ENCODE results near the gene ALPI. TPM values are rescaled to one million over a fixed set of nuclear protein-coding genes. Genes with fewer than 3 reads are reported as not detected.
"Not testable (repeated sequence)": the region's sequence is repeated elsewhere in the genome, so short reads cannot be mapped to it uniquely, and the experiment has no call there.

The ALPI gene
- total RNA-seq, 4 donors from 2014 or later = 0.17 TPM; not detected in 3

DNA sequence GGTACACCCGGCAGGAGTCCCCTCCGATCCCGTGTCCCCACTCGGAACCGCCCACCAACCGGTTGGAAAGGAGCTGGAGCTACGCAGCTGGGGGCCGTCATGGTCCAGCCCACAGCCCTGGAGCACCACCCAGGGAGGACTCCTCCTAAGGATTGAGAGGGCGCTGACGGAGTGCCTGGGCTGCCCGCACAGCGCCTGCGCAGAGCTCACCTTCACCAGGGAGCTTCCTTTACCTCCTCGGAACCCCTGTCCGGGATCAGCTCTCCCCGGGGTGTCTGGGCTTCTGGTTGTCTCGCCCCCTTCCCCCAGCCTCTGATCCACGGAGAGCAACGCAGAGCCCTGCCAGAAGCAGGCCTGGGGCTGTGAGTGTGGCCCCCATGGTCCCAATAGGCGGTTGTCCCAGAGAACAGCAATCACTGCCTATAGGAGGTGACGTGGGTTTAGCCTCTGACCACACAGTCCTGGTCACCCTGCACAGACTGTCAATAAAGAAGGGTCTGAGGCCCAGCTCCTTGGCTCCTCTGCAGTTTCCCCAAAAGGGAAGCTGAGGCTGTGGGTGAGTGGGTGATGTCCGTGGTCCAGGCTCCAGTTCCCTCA, 34.7 kb upstream of the ALPI start:
- peaks cover 0 to 9% (median 8%) of the 10 kb centered on the region in 4 donors for H3K9me3 ChIP-seq
- DNase-seq (ENCODE audit: extremely low spot score) = no peak
- H3K27ac ChIP-seq (replicated peaks in 1 of 4) = no peak overlapping the region
- no peaks in the 10 kb centered on the region for H3K36me3 ChIP-seq
- peak overlapping the region in 1 of 4 donors; percentile 27 for H3K4me3 ChIP-seq
- peaks cover 0 to 84% (median 34%) of the 10 kb centered on the region in 4 donors for H3K27me3 ChIP-seq
- H3K4me1 ChIP-seq = peaks cover 18 to 32% (median 26%) of the 10 kb centered on the region in 4 donors
- TF ChIP-seq POLR2A (IDR thresholded peaks at IDR 0.05; ENCODE audit: low read depth) (no peak), POLR2AphosphoS5 (IDR thresholded peaks at IDR 0.05) (no peak), EP300 (IDR thresholded peaks at IDR 0.05) (no peak)
- TF ChIP-seq, protein P1, sequence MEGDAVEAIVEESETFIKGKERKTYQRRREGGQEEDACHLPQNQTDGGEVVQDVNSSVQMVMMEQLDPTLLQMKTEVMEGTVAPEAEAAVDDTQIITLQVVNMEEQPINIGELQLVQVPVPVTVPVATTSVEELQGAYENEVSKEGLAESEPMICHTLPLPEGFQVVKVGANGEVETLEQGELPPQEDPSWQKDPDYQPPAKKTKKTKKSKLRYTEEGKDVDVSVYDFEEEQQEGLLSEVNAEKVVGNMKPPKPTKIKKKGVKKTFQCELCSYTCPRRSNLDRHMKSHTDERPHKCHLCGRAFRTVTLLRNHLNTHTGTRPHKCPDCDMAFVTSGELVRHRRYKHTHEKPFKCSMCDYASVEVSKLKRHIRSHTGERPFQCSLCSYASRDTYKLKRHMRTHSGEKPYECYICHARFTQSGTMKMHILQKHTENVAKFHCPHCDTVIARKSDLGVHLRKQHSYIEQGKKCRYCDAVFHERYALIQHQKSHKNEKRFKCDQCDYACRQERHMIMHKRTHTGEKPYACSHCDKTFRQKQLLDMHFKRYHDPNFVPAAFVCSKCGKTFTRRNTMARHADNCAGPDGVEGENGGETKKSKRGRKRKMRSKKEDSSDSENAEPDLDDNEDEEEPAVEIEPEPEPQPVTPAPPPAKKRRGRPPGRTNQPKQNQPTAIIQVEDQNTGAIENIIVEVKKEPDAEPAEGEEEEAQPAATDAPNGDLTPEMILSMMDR (IDR thresholded peaks at IDR 0.05) = no peak
- WGBS = 100% methylated on average over 1 of the region's 22 CpGs
- intact Hi-C loops (cut with DNase I) = no loop called here

DNA sequence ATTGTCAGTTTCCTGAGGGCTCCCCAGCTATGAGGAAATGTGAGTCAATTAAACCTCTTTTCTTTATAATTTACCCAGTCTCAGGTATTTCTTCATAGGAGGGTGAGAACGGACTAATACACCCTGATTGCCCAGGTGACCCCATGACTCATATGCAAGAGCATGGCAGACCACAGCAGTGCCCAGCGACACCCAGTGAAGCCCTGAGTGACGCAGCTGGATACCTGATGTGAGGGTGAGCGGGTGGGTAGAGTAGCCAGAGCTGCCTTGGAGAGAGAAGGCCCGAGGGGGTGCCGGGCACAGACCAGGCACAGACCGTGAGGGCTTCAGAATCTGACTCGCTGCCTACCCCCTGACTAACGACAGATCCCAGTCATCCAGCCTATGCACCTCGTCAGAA, 33.9 kb upstream of the ALPI start:
- Histone ChIP-seq H3K36me3 (no peaks in the 10 kb centered on the region), H3K4me3 (no peak overlapping the region), H3K9me3 (peaks cover 0 to 9% (median 8%) of the 10 kb centered on the region in 4 donors), H3K27me3 (peaks cover 0 to 79% (median 34%) of the 10 kb centered on the region in 4 donors), H3K4me1 (peaks cover 18 to 32% (median 26%) of the 10 kb centered on the region in 4 donors), H3K27ac (replicated peaks in 1 of 4) (no peak overlapping the region)
- TF ChIP-seq POLR2A (IDR thresholded peaks at IDR 0.05; ENCODE audit: low read depth) (no peak), EP300 (IDR thresholded peaks at IDR 0.05) (no peak), POLR2AphosphoS5 (IDR thresholded peaks at IDR 0.05) (no peak)
- TF ChIP-seq, protein P1 (IDR thresholded peaks at IDR 0.05) = no peak
- 92% methylated on average over 10 of the region's 10 CpGs for WGBS
- intact Hi-C loops (cut with DNase I) = no loop called here
- no peak for DNase-seq (ENCODE audit: extremely low spot score)

DNA sequence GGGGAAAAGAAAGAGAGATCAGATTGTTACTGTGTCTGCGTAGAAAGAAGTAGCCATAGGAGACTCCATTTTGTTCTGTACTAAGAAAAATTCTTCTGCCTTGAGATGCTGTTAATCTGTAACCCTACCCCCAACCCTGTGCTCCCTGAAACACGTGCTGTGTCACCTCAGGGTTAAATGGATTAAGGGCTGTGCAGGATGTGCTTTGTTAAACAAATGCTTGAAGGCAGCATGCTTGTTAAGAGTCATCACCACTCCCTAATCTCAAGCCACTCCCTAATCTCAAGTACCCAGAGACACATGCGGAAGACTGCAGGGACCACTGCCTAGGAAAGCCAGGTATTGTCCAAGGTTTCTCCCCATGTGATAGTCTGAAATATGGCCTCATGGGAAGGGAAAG, 33.0 kb upstream of the ALPI start:
- H3K4me3 ChIP-seq; H3K9me3 ChIP-seq; H3K27ac ChIP-seq (replicated peaks in 1 of 4); DNase-seq (ENCODE audit: extremely low spot score); H3K36me3 ChIP-seq; intact Hi-C loops (cut with DNase I): not testable (repeated sequence)
- 34% methylated on average over 3 of the region's 3 CpGs for WGBS
- Histone ChIP-seq H3K27me3 (peaks cover 0 to 78% (median 34%) of the 10 kb centered on the region in 4 donors), H3K4me1 (peaks cover 18 to 32% (median 26%) of the 10 kb centered on the region in 4 donors)

DNA sequence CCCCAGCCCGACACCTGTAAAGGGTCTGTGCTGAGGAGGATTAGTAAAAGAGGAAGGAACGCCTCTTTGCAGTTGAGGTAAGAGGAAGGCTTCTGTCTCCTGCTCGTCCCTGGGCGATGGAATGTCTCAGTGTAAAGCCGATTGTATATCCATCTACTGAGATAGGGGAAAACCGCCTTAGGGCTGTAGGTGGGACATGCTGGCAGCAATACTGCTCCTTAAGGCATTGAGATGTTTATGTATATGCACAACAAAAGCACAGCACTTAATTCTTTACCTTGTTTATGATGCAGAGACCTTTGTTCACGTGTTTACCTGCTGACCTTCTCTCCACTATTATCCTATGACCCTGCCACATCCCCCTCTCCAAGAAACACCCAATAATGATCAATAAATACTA, 32.5 kb upstream of the ALPI start:
- H3K27ac ChIP-seq (replicated peaks in 1 of 4); H3K4me3 ChIP-seq; intact Hi-C loops (cut with DNase I); DNase-seq (ENCODE audit: extremely low spot score); H3K9me3 ChIP-seq; H3K36me3 ChIP-seq: not testable (repeated sequence)
- peaks cover 0 to 78% (median 33%) of the 10 kb centered on the region in 4 donors for H3K27me3 ChIP-seq
- peaks cover 18 to 28% (median 25%) of the 10 kb centered on the region in 4 donors for H3K4me1 ChIP-seq
- 39% methylated on average over 7 of the region's 7 CpGs for WGBS

DNA sequence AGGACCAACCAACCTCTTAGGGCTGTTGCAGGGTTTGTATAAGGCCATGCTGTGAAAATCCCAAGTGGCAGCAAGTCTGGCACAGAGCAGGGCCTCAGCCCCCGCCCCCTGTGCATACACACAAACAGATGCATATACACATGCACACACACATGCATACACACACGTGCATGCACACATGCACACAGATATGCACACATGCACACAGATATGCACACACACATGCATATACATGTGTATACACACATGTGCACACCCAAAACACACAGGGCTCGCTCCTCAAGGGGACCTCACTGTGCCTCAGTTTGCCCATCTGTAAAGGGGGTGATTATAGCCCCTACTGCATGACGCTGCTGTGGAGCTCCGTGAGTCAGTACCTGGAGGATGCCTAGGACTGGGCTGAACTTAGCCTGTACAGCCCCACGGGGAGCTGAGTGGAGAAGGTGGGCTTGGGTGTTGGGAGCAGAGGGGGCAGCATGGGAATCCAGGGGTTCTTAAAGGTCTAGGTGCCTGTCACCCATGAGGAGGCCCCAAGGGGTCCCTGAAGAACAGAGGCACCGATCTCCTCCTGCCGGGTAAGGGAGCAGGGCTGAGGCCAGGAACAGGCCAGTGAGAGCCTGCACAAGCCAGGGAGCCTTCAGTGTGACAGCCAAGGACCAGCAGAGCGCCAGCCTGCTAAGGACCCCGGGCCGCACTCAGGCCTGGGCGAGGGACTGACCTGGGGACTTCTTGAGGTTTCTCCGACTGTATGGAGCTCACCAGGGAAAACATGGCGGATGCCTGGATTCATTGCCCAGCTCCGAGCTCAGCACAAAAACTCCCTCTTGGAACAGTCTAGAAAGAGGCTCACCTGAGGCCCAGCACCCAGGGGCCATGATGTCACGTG, 24.0 kb upstream of the ALPI start:
- intact Hi-C loops (cut with DNase I) = no loop called here

More for the DNA sequence above, 24.0 kb upstream of the ALPI start:
- TF ChIP-seq POLR2A (IDR thresholded peaks at IDR 0.05; ENCODE audit: low read depth) = no peak
- TF ChIP-seq, protein P1 (IDR thresholded peaks at IDR 0.05) = no peak
- no peak for TF ChIP-seq EP300 (IDR thresholded peaks at IDR 0.05)
- no peak for TF ChIP-seq POLR2AphosphoS5 (IDR thresholded peaks at IDR 0.05)
- Histone ChIP-seq H3K4me1 (no peaks in the 10 kb centered on the region), H3K4me3 (no peak overlapping the region), H3K27me3 (peaks cover 0 to 21% (median 0%) of the 10 kb centered on the region in 4 donors), H3K36me3 (no peaks in the 10 kb centered on the region), H3K27ac (replicated peaks in 1 of 4) (no peak overlapping the region), H3K9me3 (no peaks in the 10 kb centered on the region)
- 91% methylated on average over 14 of the region's 16 CpGs for WGBS
- DNase-seq (ENCODE audit: extremely low spot score) = no peak

Data from esophagus muscularis mucosa (tissue), 4 donors.